Endothelial cell of umbilical vein (primary cell): Measurements from ENCODE around the gene PELI3. TPM values are rescaled to one million over a fixed set of nuclear protein-coding genes. Genes with fewer than 3 reads are reported as not detected.

ENCODE experiments used
- BruUV-seq: library from RNA; stranded (reverse); fragments of 400-500 nt; replicated peaks from 2 replicates; lab custom pipeline; 2021; lab: Mats Ljungman, UMichigan
- CTCF ChIA-PET: fragments of 300-600, 350-600 bp; sonication (Branson Sonifier 250); formaldehyde crosslinking; loops from one replicate; lab custom pipeline; 2021; ENCODE audit warnings: antibody characterized with exemption, inconsistent platforms; lab: Charles Lee
- POLR2A ChIA-PET: fragments of 300-600, 350-600 bp; sonication (Branson Sonifier 250); formaldehyde crosslinking; loops from one replicate; lab custom pipeline; 2021; ENCODE audit warnings: antibody characterized with exemption, inconsistent platforms; lab: Charles Lee
- DNase-seq: peaks from one replicate; pipeline ENCODE4 v3.0.0-alpha.2; 2011; ENCODE audit warnings: low read depth, low spot score
- FAIRE-seq: peaks from 2 replicates; lab custom pipeline; 2011; peaks lifted over from hg19 to GRCh38; lab: Jason Lieb, UNC
- H2AFZ ChIP-seq: 2 replicates; pipeline ENCODE4 v1.6.0; 2012; ENCODE audit warnings: low read depth, low read length, control low read depth, inconsistent platforms
- H3K27ac ChIP-seq: 2 replicates; pipeline ENCODE4 v1.5.1; 2011; ENCODE audit warnings: low read depth, mild to moderate bottlenecking, control low read depth, low read length, moderate library complexity; ENCODE audit not compliant: insufficient read depth
- H3K27me3 ChIP-seq, 2 experiments: 2 replicates each; pipeline versions ENCODE4 v1.6.0 to v1.6.1; 2011; ENCODE audit warnings: low read length in 2 of 2, mixed read lengths in 1 of 2; ENCODE audit not compliant: control insufficient read depth in 2 of 2, insufficient read depth in 2 of 2
- H3K36me3 ChIP-seq, 2 experiments: 2 replicates in 1 of 2; 3 replicates in 1 of 2; pipeline ENCODE4 v1.5.1; 2011; ENCODE audit warnings: low read length in 2 of 2, mild to moderate bottlenecking in 1 of 2, moderate library complexity in 1 of 2; ENCODE audit not compliant: control insufficient read depth in 2 of 2, insufficient read depth in 2 of 2; ENCODE audit errors: extremely low read depth in 1 of 2
- H3K4me1 ChIP-seq: 3 replicates; pipeline ENCODE4 v1.5.1; 2011; ENCODE audit warnings: mild to moderate bottlenecking, low read length; ENCODE audit not compliant: control insufficient read depth, insufficient read depth; ENCODE audit errors: extremely low read depth
- H3K4me2 ChIP-seq: 2 replicates; pipeline ENCODE4 v1.6.1; 2011; ENCODE audit warnings: low read length, control low read depth, mixed read lengths; ENCODE audit not compliant: insufficient read depth
- H3K4me3 ChIP-seq, 3 experiments: fragments of 200-600 bp in 1 of 3; sonication (generic), shearing (Covaris generic) in 1 of 3; replicated peaks in 1 of 3; 2 replicates each; pipeline ENCODE4 v1.5.1; 2011 to 2016; ENCODE audit warnings: control low read depth in 3 of 3, low read length in 3 of 3, mild to moderate bottlenecking in 2 of 3, inconsistent platforms in 1 of 3, low read depth in 1 of 3, moderate library complexity in 1 of 3; ENCODE audit not compliant: insufficient read depth in 1 of 3
- H3K79me2 ChIP-seq: 2 replicates; pipeline ENCODE4 v1.6.0; 2012; ENCODE audit warnings: low read length, inconsistent platforms; ENCODE audit not compliant: control insufficient read depth, insufficient read depth
- H3K9ac ChIP-seq: replicated peaks from 2 replicates; pipeline ENCODE3; 2011; ENCODE audit warnings: low read length, control low read depth; ENCODE audit not compliant: insufficient read depth; ENCODE audit errors: extremely low read depth
- H3K9me1 ChIP-seq: replicated peaks from 3 replicates; pipeline ENCODE4 v1.6.0; 2011; ENCODE audit warnings: mild to moderate bottlenecking, low read length; ENCODE audit not compliant: control insufficient read depth, insufficient read depth; ENCODE audit errors: extremely low read depth
- H3K9me3 ChIP-seq: replicated peaks from 2 replicates; pipeline ENCODE4 v1.5.1; 2012; ENCODE audit warnings: low read length, inconsistent platforms; ENCODE audit not compliant: control insufficient read depth, insufficient read depth
- H4K20me1 ChIP-seq: replicated peaks from 2 replicates; pipeline ENCODE3; 2011; ENCODE audit warnings: mild to moderate bottlenecking, low read length; ENCODE audit not compliant: control insufficient read depth, insufficient read depth; ENCODE audit errors: extremely low read depth
- EZH2 ChIP-seq: IDR thresholded peaks from 2 replicates; pipeline ENCODE4 v1.6.1; 2012; ENCODE audit warnings: borderline replicate concordance, low read depth, mild to moderate bottlenecking, moderate library complexity, low read length, inconsistent platforms; ENCODE audit not compliant: severe bottlenecking
- FOS ChIP-seq: IDR thresholded peaks from 2 replicates; pipeline ENCODE4 v1.6.1; 2011; ENCODE audit warnings: mild to moderate bottlenecking, low read length, moderate library complexity, borderline replicate concordance; ENCODE audit not compliant: insufficient read depth
- GATA2 ChIP-seq: IDR thresholded peaks from 2 replicates; pipeline ENCODE4 v1.7.0; 2011; ENCODE audit warnings: low read depth, mild to moderate bottlenecking, moderate library complexity, mixed read lengths, low read length; ENCODE audit not compliant: insufficient read length, insufficient read depth
- JUN ChIP-seq: IDR thresholded peaks from 2 replicates; pipeline ENCODE4 v1.6.1; 2011; ENCODE audit warnings: borderline replicate concordance, low read depth; ENCODE audit not compliant: insufficient read length, insufficient read depth
- MYC ChIP-seq: IDR thresholded peaks from one replicate; pipeline ENCODE4 v1.6.1; 2011; ENCODE audit warnings: mild to moderate bottlenecking, low read depth, low read length
- POLR2A ChIP-seq: IDR thresholded peaks from 2 replicates; pipeline ENCODE4 v1.6.1; 2012; ENCODE audit warnings: low read depth, mild to moderate bottlenecking, control low read depth, low read length
- POLR2AphosphoS5 ChIP-seq: IDR thresholded peaks from 2 replicates; pipeline ENCODE4 v1.6.1; 2012; ENCODE audit warnings: low read depth, mild to moderate bottlenecking, control low read depth, low read length, moderate library complexity; ENCODE audit not compliant: insufficient read depth
- dilution Hi-C: fragments of 300-500 bp; cut with MboI; formaldehyde crosslinking; loops from one replicate; pipeline ENCODE4 v1.15.0; 2019; ENCODE audit warnings: low sequenced_read_pairs; ENCODE audit not compliant: extremely low pct_ligation_motif_present
- intact Hi-C: fragments of 100-400 bp; cut with micrococcal nuclease; formaldehyde crosslinking; loops from one replicate; pipeline ENCODE4 v1.10.0; 2022
- polyA plus RNA-seq, 4 experiments: library from polyadenylated mRNA; depleted of rRNA in 3 of 4; stranded (reverse) in 3 of 4; unstranded in 1 of 4; fragments of >200 nt; gene quantifications; 2 replicates each; pipeline versions ENCODE4 v1.2.1 to v1.2.3, GENCODE V29; 2011 to 2012; ENCODE audit warnings: missing spikeins in 1 of 4
- total RNA-seq: library from RNA; stranded (reverse); gene quantifications from 2 replicates; pipeline ENCODE4 v1.2.3, GENCODE V29; 2021
- TF ChIP-seq, protein P1 (sequence below), 2 donors: IDR thresholded peaks; 1 replicate in 1 of 2; 2 replicates in 1 of 2; pipeline ENCODE4 v1.5.1; 2011; ENCODE audit warnings: low read length in 2 of 2, mild to moderate bottlenecking in 2 of 2, moderate library complexity in 2 of 2, control low read depth in 1 of 2, inconsistent platforms in 1 of 2, low read depth in 1 of 2; ENCODE audit not compliant: insufficient read depth in 1 of 2; ENCODE audit errors: extremely low read depth in 1 of 2
- TF ChIP-seq, protein P2 (sequence below): IDR thresholded peaks from 2 replicates; pipeline ENCODE4 v1.6.1; 2011; ENCODE audit not compliant: insufficient read depth, insufficient read length

The PELI3 gene
- total and polyA plus RNA-seq, 2 donors (not counting 3 experiments of a cell fraction or from before 2014, with no cell fraction given) = 2.8 to 2.9 TPM

DNA sequence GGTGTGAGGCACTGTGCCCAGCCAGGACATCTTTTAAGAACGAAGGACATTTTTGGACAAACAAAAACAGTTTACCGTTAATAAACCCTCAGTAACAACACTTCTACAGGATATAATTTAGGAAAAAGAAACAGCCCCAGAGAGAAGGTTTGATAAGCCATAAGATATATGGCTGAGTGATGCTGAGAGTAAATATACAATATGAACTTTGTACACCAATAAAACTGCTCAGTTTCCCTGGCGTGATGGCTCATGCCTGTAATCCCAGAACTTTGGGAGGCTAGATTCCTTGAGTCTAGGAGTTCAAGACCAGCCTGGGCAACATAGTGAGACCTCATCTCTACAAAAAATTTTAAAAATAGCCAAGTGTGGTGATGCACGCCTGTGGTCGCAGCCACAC is 31.8 kb downstream of the PELI3 start:
- no peaks in the 10 kb centered on the region for H3K79me2 ChIP-seq
- H3K27ac ChIP-seq = no peak overlapping the region
- H3K4me2 ChIP-seq = no peak overlapping the region
- no peaks in the 10 kb centered on the region for H3K4me1 ChIP-seq
- H3K27me3 ChIP-seq = no peaks in the 10 kb centered on the region
- FAIRE-seq = no peak
- H3K9me1 ChIP-seq = no peaks in the 10 kb centered on the region
- BruUV-seq = no TSS peak
- intact Hi-C loops = no loop called here
- no peak for DNase-seq
- CTCF ChIA-PET = no interaction called here
- no peak overlapping the region for H3K9ac ChIP-seq
- no peak overlapping the region for H2AFZ ChIP-seq
- no peak overlapping the region for H3K4me3 ChIP-seq
- H3K9me3 ChIP-seq = no peaks in the 10 kb centered on the region
- H4K20me1 ChIP-seq = no peaks in the 10 kb centered on the region
- POLR2A ChIA-PET = no interaction called here
- peaks cover 0 to 14% of the 10 kb centered on the region in 2 experiments for H3K36me3 ChIP-seq
- dilution Hi-C loops = no loop called here
- TF ChIP-seq JUN (no peak), POLR2AphosphoS5 (no peak), MYC (no peak), POLR2A (no peak), EZH2 (no peak), FOS (no peak), GATA2 (no peak)
- TF ChIP-seq, protein P1, sequence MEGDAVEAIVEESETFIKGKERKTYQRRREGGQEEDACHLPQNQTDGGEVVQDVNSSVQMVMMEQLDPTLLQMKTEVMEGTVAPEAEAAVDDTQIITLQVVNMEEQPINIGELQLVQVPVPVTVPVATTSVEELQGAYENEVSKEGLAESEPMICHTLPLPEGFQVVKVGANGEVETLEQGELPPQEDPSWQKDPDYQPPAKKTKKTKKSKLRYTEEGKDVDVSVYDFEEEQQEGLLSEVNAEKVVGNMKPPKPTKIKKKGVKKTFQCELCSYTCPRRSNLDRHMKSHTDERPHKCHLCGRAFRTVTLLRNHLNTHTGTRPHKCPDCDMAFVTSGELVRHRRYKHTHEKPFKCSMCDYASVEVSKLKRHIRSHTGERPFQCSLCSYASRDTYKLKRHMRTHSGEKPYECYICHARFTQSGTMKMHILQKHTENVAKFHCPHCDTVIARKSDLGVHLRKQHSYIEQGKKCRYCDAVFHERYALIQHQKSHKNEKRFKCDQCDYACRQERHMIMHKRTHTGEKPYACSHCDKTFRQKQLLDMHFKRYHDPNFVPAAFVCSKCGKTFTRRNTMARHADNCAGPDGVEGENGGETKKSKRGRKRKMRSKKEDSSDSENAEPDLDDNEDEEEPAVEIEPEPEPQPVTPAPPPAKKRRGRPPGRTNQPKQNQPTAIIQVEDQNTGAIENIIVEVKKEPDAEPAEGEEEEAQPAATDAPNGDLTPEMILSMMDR (IDR thresholded peaks at IDR 0.05; ENCODE audit: extremely low read depth in 1 of 2, insufficient read depth in 1 of 2, low read depth in 1 of 2, low read length in 2 of 2) = no peak
- TF ChIP-seq, protein P2, sequence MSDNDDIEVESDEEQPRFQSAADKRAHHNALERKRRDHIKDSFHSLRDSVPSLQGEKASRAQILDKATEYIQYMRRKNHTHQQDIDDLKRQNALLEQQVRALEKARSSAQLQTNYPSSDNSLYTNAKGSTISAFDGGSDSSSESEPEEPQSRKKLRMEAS = no peak
